Middle frontal gyrus (tissue), 1 donor: ENCODE results near the gene CELSR1.
"Not testable (repeated sequence)": the region's sequence is repeated elsewhere in the genome, so short reads cannot be mapped to it uniquely, and the experiment has no call there.

ENCODE experiments used
- DNase-seq: peaks from one replicate; pipeline ENCODE4 v3.0.0-alpha.2; 2015; ENCODE audit warnings: low spot score; ENCODE audit errors: extremely low spot score

CELSR1 gene

GRCh38 chr22:46513908-46514550, 23.4 kb downstream of the CELSR1 start:
- DNase-seq: no peak

- no peak for DNase-seq
Observed at GRCh38 chr22:46512683-46513082, 24.7 kb downstream of the CELSR1 start.

- DNase-seq: no peak
Observed at GRCh38 chr22:46512039-46512370, 25.4 kb downstream of the CELSR1 start.

- DNase-seq: no peak
Observed at GRCh38 chr22:46511151-46512038, 26.0 kb downstream of the CELSR1 start.

- DNase-seq: no peak
Observed at GRCh38 chr22:46509416-46510089, 27.9 kb downstream of the CELSR1 start.

- no peak for DNase-seq
Observed at GRCh38 chr22:46508491-46508999, 28.9 kb downstream of the CELSR1 start.

GRCh38 chr22:46507451-46508425, 29.7 kb downstream of the CELSR1 start:
- DNase-seq: no peak

- no peak for DNase-seq
Observed at GRCh38 chr22:46504584-46504983, 32.8 kb downstream of the CELSR1 start.

- no peak for DNase-seq
Observed at GRCh38 chr22:46502440-46503175, 34.8 kb downstream of the CELSR1 start.

- DNase-seq: no peak
Observed at GRCh38 chr22:46501701-46502100, 35.7 kb downstream of the CELSR1 start.

GRCh38 chr22:46501265-46501664, 36.2 kb downstream of the CELSR1 start:
- not testable (repeated sequence) for DNase-seq

GRCh38 chr22:46500201-46500600, 37.2 kb downstream of the CELSR1 start:
- no peak for DNase-seq

GRCh38 chr22:46499805-46500189, 37.6 kb downstream of the CELSR1 start:
- no peak for DNase-seq

- DNase-seq: no peak
Observed at GRCh38 chr22:46491946-46492345, 45.5 kb downstream of the CELSR1 start.

- DNase-seq: no peak
Observed at GRCh38 chr22:46490538-46490937, 46.9 kb downstream of the CELSR1 start.

- no peak for DNase-seq
Observed at GRCh38 chr22:46486996-46487717, 50.3 kb downstream of the CELSR1 start.

- no peak for DNase-seq
Observed at GRCh38 chr22:46484861-46485595, 52.4 kb downstream of the CELSR1 start.

- no peak for DNase-seq
Observed at GRCh38 chr22:46484156-46484860, 53.1 kb downstream of the CELSR1 start.
